Urinary bladder (tissue), 4 donors: ENCODE data around the gene GHR. TPM values are rescaled to one million over a fixed set of nuclear protein-coding genes. Genes with fewer than 3 reads are reported as not detected.
"Not testable (repeated sequence)": the region's sequence is repeated elsewhere in the genome, so short reads cannot be mapped to it uniquely, and the experiment has no call there.

ENCODE experiments used
- DNase-seq: peaks from one replicate; pipeline ENCODE4 v3.0.0-alpha.2; 2015; ENCODE audit errors: extremely low spot score
- H3K27ac ChIP-seq: one replicate; pipeline ENCODE4 v1.5.1; 2013; ENCODE audit warnings: low read depth, mild to moderate bottlenecking, moderate library complexity
- H3K36me3 ChIP-seq: one replicate; pipeline ENCODE4 v1.6.1; 2013; ENCODE audit warnings: mild to moderate bottlenecking, moderate library complexity; ENCODE audit not compliant: insufficient read depth
- H3K4me1 ChIP-seq: one replicate; pipeline ENCODE4 v1.6.1; 2013; ENCODE audit warnings: mild to moderate bottlenecking, moderate library complexity; ENCODE audit not compliant: insufficient read depth
- H3K4me3 ChIP-seq: one replicate; pipeline ENCODE4 v1.5.1; 2013; ENCODE audit warnings: low read depth, low read length
- WGBS: extraction: QIAGEN DNeasy Blood & Tissue Kit; methylation state at CpG from one replicate; pipeline ENCODE4 v1.1.7; 2013; 5-methylcytosine and 5-hydroxymethylcytosine counted together
- polyA plus RNA-seq: library from polyadenylated mRNA; stranded (reverse); fragments of 200-250 nt; gene quantifications from one replicate; pipeline ENCODE4 v1.2.3, GENCODE V29; 2013
- total RNA-seq: library from RNA; depleted of rRNA; stranded (reverse); fragments of >200 nt; gene quantifications from one replicate; pipeline ENCODE4 v1.2.3, GENCODE V29; 2014
- donor health status: healthy with polysubstance abuse.
- donor health status: healthy.

GHR gene
- total and polyA plus RNA-seq, 2 donors, result 10.1 to 34.6 TPM

DNA sequence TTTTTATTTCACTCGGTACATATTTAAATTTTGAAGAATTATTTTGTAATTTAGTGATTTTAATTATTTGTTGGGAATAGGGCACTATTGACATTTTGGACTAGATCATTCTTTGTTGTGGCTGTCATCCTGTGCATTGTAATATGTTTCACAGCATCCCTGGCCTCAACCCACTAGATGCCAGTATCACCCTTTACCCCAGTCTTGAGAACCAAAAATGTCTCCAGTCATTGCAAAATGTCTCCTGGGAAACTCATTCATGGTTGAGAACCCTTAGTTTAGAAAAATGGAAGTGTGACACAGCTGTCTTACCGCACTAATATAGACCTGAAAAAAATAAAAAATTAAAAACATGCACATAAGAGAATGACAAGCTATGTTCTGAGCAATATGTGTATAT, 245.0 kb downstream of the GHR start:
- no peak overlapping the region for H3K27ac ChIP-seq
- 93% methylated on average over 2 of the region's 2 CpGs for WGBS

DNA sequence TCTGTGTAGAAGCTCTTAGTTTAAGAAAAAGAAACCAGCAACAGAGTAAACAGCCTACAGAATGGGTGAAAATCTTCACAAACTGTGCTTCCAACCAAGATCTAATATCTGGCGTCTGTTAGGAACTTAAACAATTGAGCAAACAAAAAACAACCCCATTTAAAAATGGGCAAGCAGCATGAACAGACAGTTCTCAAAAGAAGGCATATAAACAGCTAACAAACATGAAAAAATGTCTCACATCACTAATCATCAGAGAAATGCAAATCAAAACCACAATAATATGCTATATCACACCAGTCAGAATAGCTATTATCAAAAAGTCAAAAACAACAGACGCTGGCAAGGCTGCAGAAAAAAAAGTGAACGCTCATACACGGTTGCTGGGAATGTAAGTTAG, 249.7 kb downstream of the GHR start:
- Histone ChIP-seq H3K36me3 (no peaks in the 10 kb centered on the region), H3K4me1 (no peaks in the 10 kb centered on the region), H3K4me3 (no peak overlapping the region), H3K27ac (no peak overlapping the region)
- 96% methylated on average over 4 of the region's 4 CpGs for WGBS
- no peak for DNase-seq

More for the DNA sequence above, 245.0 kb downstream of the GHR start:
- no peak for DNase-seq
- no peaks in the 10 kb centered on the region for H3K36me3 ChIP-seq
- H3K4me1 ChIP-seq, result no peaks in the 10 kb centered on the region
- no peak overlapping the region for H3K4me3 ChIP-seq

DNA sequence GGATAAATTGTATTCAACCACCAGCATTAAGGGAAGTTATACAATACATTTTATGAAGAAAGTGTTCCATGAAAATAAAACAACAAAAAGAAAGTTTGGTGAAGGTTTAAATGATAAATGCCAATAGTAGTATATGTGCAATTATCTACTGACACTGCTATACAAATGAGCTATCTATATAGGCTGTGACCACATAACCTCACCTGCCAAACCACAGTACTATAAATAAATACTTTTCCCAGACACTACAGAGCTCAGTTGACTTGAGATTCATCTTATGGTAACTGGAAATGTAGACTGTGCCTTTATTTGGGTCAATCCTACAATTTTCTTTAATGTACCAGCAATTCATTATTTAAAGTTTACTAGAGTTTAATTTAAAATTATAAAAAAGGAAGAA, 252.4 kb downstream of the GHR start:
- DNase-seq, result no peak
- no peaks in the 10 kb centered on the region for H3K36me3 ChIP-seq
- H3K27ac ChIP-seq, result no peak overlapping the region
- no peak overlapping the region for H3K4me3 ChIP-seq
- H3K4me1 ChIP-seq, result no peaks in the 10 kb centered on the region

DNA sequence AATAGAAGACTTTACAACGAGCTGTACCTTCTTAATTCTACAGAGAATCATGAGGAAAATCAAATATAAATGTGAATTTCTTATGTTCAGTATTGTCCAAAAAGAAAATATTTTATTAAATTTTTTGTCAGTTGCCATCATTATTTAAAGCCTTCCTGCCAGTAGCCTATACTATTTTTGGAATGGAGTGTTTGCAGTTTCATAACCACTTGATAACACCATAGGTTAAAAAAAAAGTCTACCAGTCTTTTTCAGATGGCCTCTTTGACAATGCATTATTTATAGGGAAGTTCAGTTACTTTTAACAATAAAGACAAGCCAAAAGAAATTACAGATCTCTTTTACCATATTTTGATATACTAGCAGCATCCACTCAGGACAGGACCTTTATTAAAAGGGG, 253.1 kb downstream of the GHR start:
- 92% methylated on average over 1 of the region's 1 CpG for WGBS

DNA sequence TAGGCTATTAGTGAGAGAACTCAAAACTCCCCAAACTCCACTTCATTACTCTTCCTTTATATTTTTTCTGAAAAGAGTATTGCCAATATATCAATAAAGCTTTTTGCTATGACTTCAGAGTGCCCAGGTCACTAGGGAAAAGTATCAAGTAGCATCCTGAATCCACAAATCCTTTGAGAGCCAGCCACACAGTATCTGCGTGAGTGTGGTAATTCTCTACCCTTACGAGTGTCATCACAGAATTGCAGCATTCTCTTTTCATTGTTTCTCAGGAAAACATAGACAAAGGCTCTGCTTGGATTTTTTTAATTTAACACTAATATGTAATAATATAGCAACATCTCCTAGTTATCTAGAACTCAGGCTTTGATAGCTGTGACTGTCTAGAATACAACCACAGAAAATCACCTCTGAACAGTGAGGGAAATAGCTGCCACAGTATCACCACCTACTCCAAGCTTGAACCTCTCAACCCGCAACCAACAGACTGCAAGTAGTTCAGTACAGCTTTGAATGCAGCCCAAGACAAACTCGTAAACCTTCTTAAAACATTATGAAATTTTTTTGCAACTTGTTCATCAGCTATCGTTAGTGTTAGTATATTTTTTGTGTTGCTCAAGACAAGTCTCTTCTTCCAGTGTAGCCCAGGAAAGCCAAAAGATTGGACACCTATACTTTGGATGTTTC, 254.1 kb downstream of the GHR start:
- Histone ChIP-seq H3K27ac (no peak overlapping the region), H3K4me1 (no peaks in the 10 kb centered on the region), H3K4me3 (no peak overlapping the region), H3K36me3 (no peaks in the 10 kb centered on the region)
- no peak for DNase-seq
- WGBS, result 74% methylated on average over 5 of the region's 5 CpGs

More for the DNA sequence above, 253.1 kb downstream of the GHR start:
- no peaks in the 10 kb centered on the region for H3K36me3 ChIP-seq
- H3K27ac ChIP-seq, result no peak overlapping the region
- DNase-seq, result no peak
- no peaks in the 10 kb centered on the region for H3K4me1 ChIP-seq
- no peak overlapping the region for H3K4me3 ChIP-seq

DNA sequence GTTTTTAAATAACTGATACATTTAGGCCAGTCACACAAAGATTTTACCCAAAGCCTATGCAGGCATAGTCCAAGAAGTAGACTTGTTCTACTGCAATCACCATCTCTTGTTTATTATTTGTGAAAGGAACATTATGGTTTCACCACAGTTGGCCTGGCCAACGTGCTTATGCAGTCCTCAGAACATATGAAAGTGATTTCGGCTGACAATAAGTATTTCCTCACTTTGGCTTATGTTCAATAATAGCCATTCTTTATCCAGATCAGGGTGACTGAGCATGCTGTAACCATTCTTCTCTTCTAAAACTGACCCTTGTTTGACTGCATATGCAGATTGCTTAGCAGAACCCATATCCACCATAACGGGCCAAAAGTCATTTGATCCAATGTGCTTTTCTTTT, 256.8 kb downstream of the GHR start:
- DNase-seq, result no peak
- 75% methylated on average over 3 of the region's 3 CpGs for WGBS
- H3K27ac ChIP-seq, result no peak overlapping the region
- no peaks in the 10 kb centered on the region for H3K36me3 ChIP-seq
- H3K4me1 ChIP-seq, result no peaks in the 10 kb centered on the region
- H3K4me3 ChIP-seq, result no peak overlapping the region

DNA sequence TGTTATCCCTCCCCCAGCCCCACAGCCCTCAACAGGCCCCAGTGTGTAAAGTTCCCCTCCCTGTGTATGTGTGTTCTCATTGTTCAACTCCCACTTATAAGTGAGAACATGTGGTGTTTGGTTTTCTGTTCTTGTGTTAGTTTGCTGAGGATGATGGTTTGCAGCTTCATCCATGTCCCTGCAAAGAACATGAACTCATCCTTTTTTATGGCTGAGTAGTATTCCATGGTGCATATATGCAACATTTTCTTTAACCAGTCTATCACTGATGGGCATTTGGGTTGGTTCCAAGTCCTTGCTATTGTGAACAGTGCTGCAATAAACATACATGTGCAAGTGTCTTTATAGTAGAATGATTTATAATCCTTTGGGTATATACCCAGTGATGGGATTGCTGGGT, 261.8 kb downstream of the GHR start:
- not testable (repeated sequence) for H3K4me3 ChIP-seq, H3K36me3 ChIP-seq, H3K4me1 ChIP-seq, DNase-seq, H3K27ac ChIP-seq

DNA sequence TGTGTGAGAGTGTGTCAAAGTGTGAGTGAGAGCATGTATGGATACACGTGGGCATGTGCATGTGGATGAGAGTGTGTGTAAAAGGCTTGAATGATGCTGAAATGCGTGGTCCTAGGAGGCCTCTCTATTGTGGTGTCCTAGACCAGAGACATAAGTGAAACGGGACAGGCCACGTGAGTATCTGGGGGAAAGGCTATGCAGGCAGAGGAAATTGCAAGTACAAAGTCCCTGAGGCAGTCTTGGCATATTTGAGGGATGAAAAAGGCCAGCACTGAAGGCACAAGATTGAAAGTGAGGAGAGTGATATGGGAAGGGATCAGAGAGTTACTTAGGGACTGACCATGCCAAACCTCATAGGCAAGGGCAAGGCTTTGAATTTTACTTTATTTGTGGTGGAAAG, 266.2 kb downstream of the GHR start:
- 77% methylated on average over 4 of the region's 4 CpGs for WGBS
- Histone ChIP-seq H3K4me1 (no peaks in the 10 kb centered on the region), H3K27ac (no peak overlapping the region), H3K36me3 (no peaks in the 10 kb centered on the region), H3K4me3 (no peak overlapping the region)
- no peak for DNase-seq

DNA sequence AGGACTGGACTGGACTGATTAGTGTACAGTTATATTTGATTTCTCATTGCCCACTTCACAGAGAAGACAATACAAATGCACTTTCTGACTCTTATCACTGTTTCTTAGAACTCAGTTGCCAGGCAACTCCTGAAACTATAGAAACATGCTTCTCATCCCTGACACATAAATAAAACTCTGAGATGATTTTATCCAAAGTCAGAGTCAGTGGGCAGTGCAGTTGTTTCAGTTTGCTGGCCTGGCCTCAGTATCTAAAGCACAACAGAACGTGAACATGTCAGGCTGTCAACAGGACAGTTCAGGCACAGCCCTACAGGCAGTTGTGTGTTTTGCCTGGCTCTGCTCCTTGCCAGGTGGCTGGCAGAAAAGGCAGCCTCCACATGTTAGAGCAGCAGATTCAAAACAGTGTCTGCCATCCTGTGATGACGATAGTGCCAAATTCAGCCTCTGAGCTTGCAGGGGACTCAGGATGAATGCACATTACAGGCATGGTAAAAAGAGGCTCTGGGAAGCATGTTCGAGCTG, 268.2 kb downstream of the GHR start:
- no peaks in the 10 kb centered on the region for H3K4me1 ChIP-seq
- H3K4me3 ChIP-seq, result no peak overlapping the region
- 24% methylated on average over 3 of the region's 3 CpGs for WGBS
- H3K36me3 ChIP-seq, result no peaks in the 10 kb centered on the region
- no peak for DNase-seq
- no peak overlapping the region for H3K27ac ChIP-seq

DNA sequence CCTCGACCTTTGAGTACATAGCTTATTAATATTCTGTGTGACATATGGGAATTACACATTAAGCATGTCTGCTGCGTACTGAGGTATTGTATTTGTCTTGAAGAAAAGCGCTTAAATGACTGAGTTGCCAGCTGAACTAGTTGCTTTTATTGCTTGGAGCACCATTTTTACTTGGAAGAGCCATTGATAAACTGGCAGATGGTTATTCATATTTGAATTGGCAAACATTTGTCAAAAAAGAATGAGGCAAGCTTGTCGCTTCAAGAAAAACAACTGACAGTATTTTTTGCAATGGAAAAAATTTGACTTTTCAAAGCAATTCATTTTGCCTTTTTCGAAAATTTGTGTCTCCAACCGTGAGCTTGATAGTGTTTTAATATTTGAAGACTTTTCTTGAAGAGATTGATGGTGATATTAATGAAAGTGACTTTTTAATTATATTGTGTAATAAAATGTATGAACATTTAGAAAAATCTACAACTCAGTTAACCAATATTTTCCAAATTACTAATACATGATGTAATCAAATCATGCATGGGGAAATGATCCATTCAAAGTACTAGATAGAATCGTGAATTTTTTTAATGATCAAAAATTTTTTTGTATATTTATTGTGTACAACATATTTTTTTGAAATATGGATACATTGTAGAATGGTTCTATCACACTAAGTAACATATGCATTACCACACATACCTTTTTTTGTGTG, 278.3 kb downstream of the GHR start:
- no peak for DNase-seq
- Histone ChIP-seq H3K36me3 (no peaks in the 10 kb centered on the region), H3K4me1 (no peaks in the 10 kb centered on the region), H3K27ac (no peak overlapping the region), H3K4me3 (no peak overlapping the region)
- 93% methylated on average over 7 of the region's 7 CpGs for whole genome bisulfite sequencing

DNA sequence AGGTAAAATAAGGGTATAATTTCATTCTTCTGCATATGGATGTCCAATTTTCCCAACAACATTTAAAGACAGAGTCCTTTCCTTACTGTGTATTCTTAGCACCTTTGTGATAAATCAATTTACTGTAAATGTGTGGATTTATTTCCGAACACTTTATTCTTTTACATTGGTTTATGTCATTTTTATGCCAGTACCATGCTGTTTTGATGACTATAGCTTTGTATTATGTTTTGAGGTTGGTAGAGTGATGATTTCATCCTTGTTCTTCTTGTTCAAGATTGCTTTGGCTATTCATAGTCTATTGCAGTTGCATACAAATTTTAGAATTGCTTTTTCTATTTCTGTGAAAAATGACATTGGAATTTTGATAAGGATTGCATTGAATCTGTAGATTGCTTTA, 280.0 kb downstream of the GHR start:
- Histone ChIP-seq H3K4me3 (no peak overlapping the region), H3K27ac (no peak overlapping the region), H3K36me3 (no peaks in the 10 kb centered on the region), H3K4me1 (no peaks in the 10 kb centered on the region)
- no peak for DNase-seq
- WGBS, result 42% methylated on average over 1 of the region's 1 CpG

DNA sequence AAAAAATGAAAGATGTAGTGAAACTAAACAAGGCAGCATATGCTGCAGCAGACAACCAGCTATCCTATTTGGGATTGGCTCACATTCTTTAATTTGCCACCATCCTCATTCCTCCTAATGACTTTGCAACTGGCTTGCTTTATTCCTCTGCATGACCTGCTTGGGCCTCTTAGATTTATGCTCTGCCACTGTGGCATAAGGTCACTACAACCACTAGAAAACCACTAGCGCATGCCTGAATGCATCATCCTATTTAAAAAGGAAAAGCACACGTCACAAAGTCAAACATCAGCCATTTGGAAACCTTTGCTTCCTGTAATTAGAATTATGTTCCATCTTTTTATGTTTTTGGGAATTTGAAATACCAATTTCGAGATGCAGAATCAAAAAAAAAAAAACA, 292.5 kb downstream of the GHR start:
- WGBS, result 88% methylated on average over 3 of the region's 3 CpGs
- Histone ChIP-seq H3K4me3 (no peak overlapping the region), H3K36me3 (peaks cover 4% of the 10 kb centered on the region), H3K27ac (no peak overlapping the region), H3K4me1 (no peaks in the 10 kb centered on the region)
- DNase-seq, result no peak

DNA sequence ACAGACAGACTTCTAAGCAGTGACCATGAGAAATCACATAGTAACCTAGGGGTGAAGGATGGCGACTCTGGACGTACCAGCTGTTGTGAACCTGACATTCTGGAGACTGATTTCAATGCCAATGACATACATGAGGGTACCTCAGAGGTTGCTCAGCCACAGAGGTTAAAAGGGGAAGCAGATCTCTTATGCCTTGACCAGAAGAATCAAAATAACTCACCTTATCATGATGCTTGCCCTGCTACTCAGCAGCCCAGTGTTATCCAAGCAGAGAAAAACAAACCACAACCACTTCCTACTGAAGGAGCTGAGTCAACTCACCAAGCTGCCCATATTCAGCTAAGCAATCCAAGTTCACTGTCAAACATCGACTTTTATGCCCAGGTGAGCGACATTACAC, 295.4 kb downstream of the GHR start:
- peaks cover 4% of the 10 kb centered on the region for H3K36me3 ChIP-seq
- WGBS, result 89% methylated on average over 4 of the region's 4 CpGs
- no peak overlapping the region for H3K4me3 ChIP-seq
- H3K4me1 ChIP-seq, result no peaks in the 10 kb centered on the region
- H3K27ac ChIP-seq, result no peak overlapping the region
- DNase-seq, result no peak

DNA sequence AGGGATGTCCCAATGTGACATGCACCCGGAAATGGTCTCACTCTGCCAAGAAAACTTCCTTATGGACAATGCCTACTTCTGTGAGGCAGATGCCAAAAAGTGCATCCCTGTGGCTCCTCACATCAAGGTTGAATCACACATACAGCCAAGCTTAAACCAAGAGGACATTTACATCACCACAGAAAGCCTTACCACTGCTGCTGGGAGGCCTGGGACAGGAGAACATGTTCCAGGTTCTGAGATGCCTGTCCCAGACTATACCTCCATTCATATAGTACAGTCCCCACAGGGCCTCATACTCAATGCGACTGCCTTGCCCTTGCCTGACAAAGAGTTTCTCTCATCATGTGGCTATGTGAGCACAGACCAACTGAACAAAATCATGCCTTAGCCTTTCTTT, 295.8 kb downstream of the GHR start:
- peaks cover 4% of the 10 kb centered on the region for H3K36me3 ChIP-seq
- WGBS, result 87% methylated on average over 2 of the region's 2 CpGs
- no peaks in the 10 kb centered on the region for H3K4me1 ChIP-seq
- H3K4me3 ChIP-seq, result no peak overlapping the region
- no peak for DNase-seq
- no peak overlapping the region for H3K27ac ChIP-seq
